C4-2B (cell line): Measurements from ENCODE around the gene NLRP13.

Experiments
- H3K27ac ChIP-seq: fragments of 450-650 bp; 2 replicates; pipeline ENCODE4 v1.5.1; 2017
- ZFX ChIP-seq: fragments of 450-650 bp; IDR thresholded peaks from 2 replicates; pipeline ENCODE4 v1.6.1; 2017
- TF ChIP-seq, protein P1 (sequence below): fragments of 450-650 bp; conservative IDR thresholded peaks from 2 replicates; pipeline ENCODE4 v1.5.1; 2017; ENCODE audit warnings: mild to moderate bottlenecking

Gene NLRP13

DNA sequence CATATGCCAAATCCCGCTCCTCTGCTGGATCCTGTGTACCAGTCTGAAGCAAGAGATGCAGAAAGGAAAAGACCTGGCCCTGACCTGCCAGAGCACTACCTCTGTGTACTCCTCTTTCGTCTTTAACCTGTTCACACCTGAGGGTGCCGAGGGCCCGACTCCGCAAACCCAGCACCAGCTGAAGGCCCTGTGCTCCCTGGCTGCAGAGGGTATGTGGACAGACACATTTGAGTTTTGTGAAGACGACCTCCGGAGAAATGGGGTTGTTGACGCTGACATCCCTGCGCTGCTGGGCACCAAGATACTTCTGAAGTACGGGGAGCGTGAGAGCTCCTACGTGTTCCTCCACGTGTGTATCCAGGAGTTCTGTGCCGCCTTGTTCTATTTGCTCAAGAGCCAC, 73.7 kb downstream of the NLRP13 start:
- H3K27ac ChIP-seq = no peak overlapping the region
- TF ChIP-seq ZFX = no peak
- TF ChIP-seq, protein P1, sequence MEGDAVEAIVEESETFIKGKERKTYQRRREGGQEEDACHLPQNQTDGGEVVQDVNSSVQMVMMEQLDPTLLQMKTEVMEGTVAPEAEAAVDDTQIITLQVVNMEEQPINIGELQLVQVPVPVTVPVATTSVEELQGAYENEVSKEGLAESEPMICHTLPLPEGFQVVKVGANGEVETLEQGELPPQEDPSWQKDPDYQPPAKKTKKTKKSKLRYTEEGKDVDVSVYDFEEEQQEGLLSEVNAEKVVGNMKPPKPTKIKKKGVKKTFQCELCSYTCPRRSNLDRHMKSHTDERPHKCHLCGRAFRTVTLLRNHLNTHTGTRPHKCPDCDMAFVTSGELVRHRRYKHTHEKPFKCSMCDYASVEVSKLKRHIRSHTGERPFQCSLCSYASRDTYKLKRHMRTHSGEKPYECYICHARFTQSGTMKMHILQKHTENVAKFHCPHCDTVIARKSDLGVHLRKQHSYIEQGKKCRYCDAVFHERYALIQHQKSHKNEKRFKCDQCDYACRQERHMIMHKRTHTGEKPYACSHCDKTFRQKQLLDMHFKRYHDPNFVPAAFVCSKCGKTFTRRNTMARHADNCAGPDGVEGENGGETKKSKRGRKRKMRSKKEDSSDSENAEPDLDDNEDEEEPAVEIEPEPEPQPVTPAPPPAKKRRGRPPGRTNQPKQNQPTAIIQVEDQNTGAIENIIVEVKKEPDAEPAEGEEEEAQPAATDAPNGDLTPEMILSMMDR = no peak

DNA sequence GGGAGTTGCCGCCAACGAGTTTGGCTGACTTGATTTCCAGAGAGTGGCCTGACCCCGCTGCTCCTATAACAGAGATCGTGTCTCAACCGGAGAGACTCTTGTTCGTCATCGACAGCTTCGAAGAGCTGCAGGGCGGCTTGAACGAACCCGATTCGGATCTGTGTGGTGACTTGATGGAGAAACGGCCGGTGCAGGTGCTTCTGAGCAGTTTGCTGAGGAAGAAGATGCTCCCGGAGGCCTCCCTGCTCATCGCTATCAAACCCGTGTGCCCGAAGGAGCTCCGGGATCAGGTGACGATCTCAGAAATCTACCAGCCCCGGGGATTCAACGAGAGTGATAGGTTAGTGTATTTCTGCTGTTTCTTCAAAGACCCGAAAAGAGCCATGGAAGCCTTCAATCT, 74.2 kb downstream of the NLRP13 start:
- H3K27ac ChIP-seq = no peak overlapping the region
- TF ChIP-seq, protein P1 = no peak
- TF ChIP-seq ZFX = no peak

DNA sequence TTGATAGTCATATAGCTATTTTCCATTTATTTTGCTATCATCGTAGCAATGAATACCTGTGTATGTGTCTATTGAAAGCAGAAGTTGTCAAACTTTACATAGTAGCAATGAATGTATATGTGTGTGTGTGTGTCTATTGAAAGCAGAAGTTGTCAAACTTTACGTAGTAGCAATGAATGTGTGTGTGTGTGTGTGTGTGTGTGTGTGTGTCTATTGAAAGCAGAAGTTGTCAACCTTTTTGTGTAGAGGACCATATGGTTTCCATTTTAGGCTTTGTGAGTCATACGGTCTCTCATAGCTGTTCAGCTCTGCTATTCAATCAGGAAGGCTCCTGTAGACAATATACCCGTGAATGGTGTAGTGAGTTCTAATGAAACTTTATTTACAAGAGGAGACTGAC, 75.0 kb downstream of the NLRP13 start:
- H3K27ac ChIP-seq = no peak overlapping the region
- TF ChIP-seq, protein P1 = no peak
- no peak for TF ChIP-seq ZFX

DNA sequence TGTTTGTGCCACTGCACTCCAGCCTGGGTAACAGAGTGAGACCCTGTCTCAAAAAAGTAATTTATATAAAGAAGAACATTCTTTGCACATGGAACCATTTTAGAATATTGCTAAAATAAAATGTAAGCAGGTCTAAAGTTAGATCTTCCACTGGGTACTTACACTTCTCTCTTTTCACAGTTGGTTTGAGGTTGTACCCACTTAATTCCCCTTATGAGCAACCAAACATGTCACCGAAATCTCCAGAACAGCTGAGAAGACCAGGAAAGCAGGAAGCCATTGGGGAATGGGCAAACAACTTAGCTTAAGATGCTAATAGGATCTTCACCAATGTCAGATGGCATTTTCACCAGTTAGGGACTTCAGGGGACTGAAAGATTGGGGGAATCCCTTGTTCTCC, 77.0 kb downstream of the NLRP13 start:
- no peak overlapping the region for H3K27ac ChIP-seq
- TF ChIP-seq, protein P1 = no peak
- TF ChIP-seq ZFX = no peak
